Muscle of arm (tissue), 12 donors: ENCODE data around the gene ERC2. TPM values are rescaled to one million over a fixed set of nuclear protein-coding genes. Genes with fewer than 3 reads are reported as not detected.
"Not testable (repeated sequence)": the region's sequence is repeated elsewhere in the genome, so short reads cannot be mapped to it uniquely, and the experiment has no call there.

Experiments used
- DNase-seq: peaks from one replicate; pipeline ENCODE4 v3.0.0-alpha.2; 2013
- polyA plus RNA-seq, 12 donors: library from polyadenylated mRNA; unstranded; fragments of 120-200 nt; gene quantifications; one replicate each; pipeline ENCODE4 v1.2.1, GENCODE V29; 2013; ENCODE audit not compliant: insufficient read length in 12 of 12

ERC2 gene
- polyA plus RNA-seq, 12 donors, result 0.87 to 3.0 (median 1.8) TPM; not detected in 2

GRCh38 chr3:56316944-56317343 is 151.3 kb downstream of the ERC2 start:
- DNase-seq, result no peak

GRCh38 chr3:56314842-56315241 is 153.4 kb downstream of the ERC2 start:
- DNase-seq, result no peak

GRCh38 chr3:56309465-56309864 is 158.8 kb downstream of the ERC2 start:
- DNase-seq, result no peak

- DNase-seq, result no peak
Observed at GRCh38 chr3:56308471-56308870, 159.8 kb downstream of the ERC2 start.

- no peak for DNase-seq
Observed at GRCh38 chr3:56304069-56304468, 164.2 kb downstream of the ERC2 start.

GRCh38 chr3:56303487-56303886 is 164.8 kb downstream of the ERC2 start:
- peak; percentile 47 for DNase-seq

- DNase-seq, result no peak
Observed at GRCh38 chr3:56302417-56302816, 165.8 kb downstream of the ERC2 start.

- no peak for DNase-seq
Observed at GRCh38 chr3:56297281-56297840, 170.9 kb downstream of the ERC2 start.

GRCh38 chr3:56296361-56296760 is 171.9 kb downstream of the ERC2 start:
- DNase-seq, result no peak

- no peak for DNase-seq
Observed at GRCh38 chr3:56295161-56295560, 173.1 kb downstream of the ERC2 start.

GRCh38 chr3:56294286-56294685 is 174.0 kb downstream of the ERC2 start:
- no peak for DNase-seq

GRCh38 chr3:56291953-56292352 is 176.3 kb downstream of the ERC2 start:
- DNase-seq, result no peak

GRCh38 chr3:56291244-56291680 is 177.0 kb downstream of the ERC2 start:
- DNase-seq, result no peak

- no peak for DNase-seq
Observed at GRCh38 chr3:56290374-56290773, 177.9 kb downstream of the ERC2 start.

GRCh38 chr3:56288258-56288657 is 180.0 kb downstream of the ERC2 start:
- DNase-seq, result no peak

- DNase-seq, result no peak
Observed at GRCh38 chr3:56282341-56282740, 185.9 kb downstream of the ERC2 start.

GRCh38 chr3:56277236-56277635 is 191.0 kb downstream of the ERC2 start:
- DNase-seq, result no peak

- DNase-seq, result no peak
Observed at GRCh38 chr3:56275120-56275519, 193.1 kb downstream of the ERC2 start.

GRCh38 chr3:56269755-56270535 is 198.3 kb downstream of the ERC2 start:
- peak; percentile 88 for DNase-seq

GRCh38 chr3:56268616-56269383 is 199.5 kb downstream of the ERC2 start:
- DNase-seq, result no peak

- DNase-seq, result not testable (repeated sequence)
Observed at GRCh38 chr3:56261852-56262251, 206.4 kb downstream of the ERC2 start.

- no peak for DNase-seq
Observed at GRCh38 chr3:56260262-56260661, 208.0 kb downstream of the ERC2 start.

GRCh38 chr3:56257826-56258225 is 210.4 kb downstream of the ERC2 start:
- DNase-seq, result no peak
